HepG2 (cell line): Measurements from ENCODE around the gene NRSN2. TPM values are rescaled to one million over a fixed set of nuclear protein-coding genes. Genes with fewer than 3 reads are reported as not detected.

ENCODE experiments used
- ATAC-seq: fragments of 200-7000 bp; cut with Tn5 transposase; 3 replicates; pipeline ENCODE4 v1.9.1; 2020; ENCODE audit warnings: mild to moderate bottlenecking, moderate library complexity
- BruUV-seq: library from RNA; stranded (reverse); fragments of 400-500 nt; replicated peaks from 2 replicates; lab custom pipeline; 2021; lab: Mats Ljungman, UMichigan
- CTCF ChIA-PET: fragments of 300-600 bp; formaldehyde crosslinking; extraction: SDS; loops from one replicate; lab custom pipeline; 2021; ENCODE audit warnings: low total read pairs, inconsistent platforms, low intra/inter-chr PET ratio; lab: Yijun Ruan, JAX
- POLR2A ChIA-PET: fragments of 350-600 bp; sonication (Branson Sonifier 250); formaldehyde crosslinking; loops from one replicate; lab custom pipeline; 2020; ENCODE audit warnings: antibody characterized with exemption, inconsistent platforms; lab: Yijun Ruan, JAX
- DNase-seq: peaks from one replicate; pipeline ENCODE4 v3.0.0-alpha.2; 2015; ENCODE audit warnings: low spot score
- FAIRE-seq: peaks from 3 replicates; lab custom pipeline; 2011; peaks lifted over from hg19 to GRCh38; lab: Jason Lieb, UNC
- H2AFZ ChIP-seq: one replicate; pipeline ENCODE4 v1.6.1; 2011; ENCODE audit warnings: low read length, inconsistent platforms
- H3K27ac ChIP-seq: fragments of 300-600 bp; 3 replicates; pipeline ENCODE4 v1.8.0; 2011; ENCODE audit warnings: mixed run types, mild to moderate bottlenecking, mixed read lengths, low read length, inconsistent platforms; ENCODE audit not compliant: insufficient read depth; ENCODE audit errors: extremely low read length
- H3K27me3 ChIP-seq, 2 experiments: fragments of 200-600 bp in 1 of 2; 2 replicates in 1 of 2; 3 replicates in 1 of 2; pipeline versions ENCODE4 v1.6.0 to v1.8.0; 2011; ENCODE audit warnings: low read length in 2 of 2, mild to moderate bottlenecking in 2 of 2, moderate library complexity in 2 of 2, inconsistent platforms in 1 of 2; ENCODE audit not compliant: insufficient read depth in 2 of 2, control insufficient read depth in 1 of 2
- H3K36me3 ChIP-seq, 2 experiments: fragments of 200-600 bp in 1 of 2; replicated peaks in 1 of 2; 2 replicates in 1 of 2; 3 replicates in 1 of 2; pipeline versions ENCODE4 v1.5.1 to v1.8.0; 2011; ENCODE audit warnings: low read length in 2 of 2, inconsistent platforms in 1 of 2; ENCODE audit not compliant: insufficient read depth in 2 of 2, control insufficient read depth in 1 of 2
- H3K4me1 ChIP-seq: 2 replicates; pipeline ENCODE4 v1.5.1; 2012; ENCODE audit warnings: low read length, inconsistent platforms; ENCODE audit not compliant: insufficient read depth
- H3K4me2 ChIP-seq: 2 replicates; pipeline ENCODE4 v1.6.0; 2011; ENCODE audit warnings: low read depth, low read length, inconsistent platforms
- H3K4me3 ChIP-seq, 3 experiments: fragments of 200-600 bp in 1 of 3; sonication (generic), shearing (Covaris generic) in 1 of 3; replicated peaks in 1 of 3; 2 replicates each; pipeline ENCODE4 v1.5.1; 2011 to 2016; ENCODE audit warnings: low read length in 3 of 3, inconsistent platforms in 2 of 3, low read depth in 2 of 3, mild to moderate bottlenecking in 2 of 3, control low read depth in 1 of 3, mixed read lengths in 1 of 3; ENCODE audit not compliant: insufficient read depth in 1 of 3
- H3K79me2 ChIP-seq: one replicate; pipeline ENCODE4 v1.6.1; 2011; ENCODE audit warnings: low read length, inconsistent platforms; ENCODE audit not compliant: insufficient read depth
- H3K9ac ChIP-seq: 2 replicates; pipeline ENCODE4 v1.6.0; 2011; ENCODE audit warnings: mild to moderate bottlenecking, low read depth, low read length, inconsistent platforms; ENCODE audit not compliant: insufficient read depth
- H3K9me3 ChIP-seq: 2 replicates; pipeline ENCODE4 v1.5.1; 2012; ENCODE audit warnings: mild to moderate bottlenecking, low read length
- H4K20me1 ChIP-seq: 2 replicates; pipeline ENCODE4 v1.6.0; 2011; ENCODE audit warnings: inconsistent platforms, mild to moderate bottlenecking, low read length, moderate library complexity; ENCODE audit not compliant: insufficient read depth
- HMG20A ChIP-seq: IDR thresholded peaks from 2 replicates; pipeline ENCODE4 v1.6.1; 2016; ENCODE audit warnings: borderline replicate concordance
- TAF15 ChIP-seq: fragments of 200-400 bp; formaldehyde crosslinking; IDR thresholded peaks from one replicate; pipeline ENCODE4 v1.6.1; 2018; ENCODE audit warnings: mild to moderate bottlenecking, low read depth, low read length; ENCODE audit not compliant: poor library complexity, severe bottlenecking
- ZBTB1 ChIP-seq: sonication (generic); formaldehyde crosslinking; IDR thresholded peaks from 2 replicates; pipeline ENCODE4 v1.4.0; 2020; ENCODE audit warnings: missing genetic modification reagents, borderline replicate concordance
- ZBTB40 ChIP-seq, 2 experiments: fragments of 450-650 bp in 1 of 2; sonication (generic) in 1 of 2; formaldehyde crosslinking in 1 of 2; IDR thresholded peaks; 2 replicates each; pipeline versions ENCODE4 v1.6.1 to v1.8.0; 2016 to 2022; ENCODE audit warnings: antibody characterized with exemption in 1 of 2, mild to moderate bottlenecking in 1 of 2, missing genetic modification reagents in 1 of 2
- ZNF746 ChIP-seq: sonication (generic); formaldehyde crosslinking; IDR thresholded peaks from 2 replicates; pipeline ENCODE4 v1.8.0; 2022; ENCODE audit warnings: mild to moderate bottlenecking, missing genetic modification reagents
- WGBS: methylation state at CpG from one replicate; pipeline ENCODE4 v1.1.6; 2017; ENCODE audit warnings: low lambda C conversion rate; 5-methylcytosine and 5-hydroxymethylcytosine counted together
- in situ Hi-C: cut with HindIII; loops from 2 replicates; pipeline ENCODE4 v1.10.0; 2017; ENCODE audit warnings: low pct_unique_long_range_greater_than_20kb; ENCODE audit not compliant: extremely low pct_ligation_motif_present
- intact Hi-C: fragments of 100-400 bp; cut with micrococcal nuclease; formaldehyde crosslinking; loops from one replicate; pipeline ENCODE4 v1.10.0; 2022; ENCODE audit not compliant: unreplicated experiment
- polyA plus RNA-seq, 8 experiments: library from polyadenylated mRNA; depleted of rRNA in 3 of 8; stranded (reverse) in 7 of 8; unstranded in 1 of 8; fragments of >200 nt; fragmentation: Illumina TruSeq in 4 of 8; extraction: Trizol in 4 of 8; gene quantifications; 2 replicates each; pipeline versions ENCODE4 v1.2.1 to v1.2.3, GENCODE V29; 2011 to 2016; ENCODE audit warnings: low read depth in 4 of 8, missing spikeins in 1 of 8, mixed read lengths in 1 of 8; ENCODE audit not compliant: insufficient read depth in 1 of 8
- total RNA-seq, 5 experiments: library from RNA; depleted of rRNA; stranded (reverse); fragments of >200 nt; fragmentation: Illumina TruSeq; extraction: Trizol; gene quantifications; 2 replicates each; pipeline ENCODE4 v1.2.3, GENCODE V29; 2016; ENCODE audit warnings: low read depth in 1 of 5
- TF ChIP-seq, protein P1 (sequence below), 2 experiments: sonication (generic) in 1 of 2; formaldehyde crosslinking in 1 of 2; IDR thresholded peaks; 2 replicates each; pipeline versions ENCODE4 v1.5.1 to v1.6.1; 2011 to 2020; ENCODE audit warnings: borderline replicate concordance in 1 of 2, low read depth in 1 of 2, low read length in 1 of 2, mild to moderate bottlenecking in 1 of 2, missing genetic modification reagents in 1 of 2, moderate library complexity in 1 of 2
- TF ChIP-seq, protein P2 (sequence below): sonication (generic); formaldehyde crosslinking; IDR thresholded peaks from 2 replicates; pipeline ENCODE4 v1.4.0; 2020; ENCODE audit warnings: missing genetic modification reagents

NRSN2 gene
- total and polyA plus RNA-seq, 2 of the 13 experiments (the other 11 are each of a cell fraction or from before 2014, with no cell fraction given) = 32.3 to 49.4 TPM

DNA sequence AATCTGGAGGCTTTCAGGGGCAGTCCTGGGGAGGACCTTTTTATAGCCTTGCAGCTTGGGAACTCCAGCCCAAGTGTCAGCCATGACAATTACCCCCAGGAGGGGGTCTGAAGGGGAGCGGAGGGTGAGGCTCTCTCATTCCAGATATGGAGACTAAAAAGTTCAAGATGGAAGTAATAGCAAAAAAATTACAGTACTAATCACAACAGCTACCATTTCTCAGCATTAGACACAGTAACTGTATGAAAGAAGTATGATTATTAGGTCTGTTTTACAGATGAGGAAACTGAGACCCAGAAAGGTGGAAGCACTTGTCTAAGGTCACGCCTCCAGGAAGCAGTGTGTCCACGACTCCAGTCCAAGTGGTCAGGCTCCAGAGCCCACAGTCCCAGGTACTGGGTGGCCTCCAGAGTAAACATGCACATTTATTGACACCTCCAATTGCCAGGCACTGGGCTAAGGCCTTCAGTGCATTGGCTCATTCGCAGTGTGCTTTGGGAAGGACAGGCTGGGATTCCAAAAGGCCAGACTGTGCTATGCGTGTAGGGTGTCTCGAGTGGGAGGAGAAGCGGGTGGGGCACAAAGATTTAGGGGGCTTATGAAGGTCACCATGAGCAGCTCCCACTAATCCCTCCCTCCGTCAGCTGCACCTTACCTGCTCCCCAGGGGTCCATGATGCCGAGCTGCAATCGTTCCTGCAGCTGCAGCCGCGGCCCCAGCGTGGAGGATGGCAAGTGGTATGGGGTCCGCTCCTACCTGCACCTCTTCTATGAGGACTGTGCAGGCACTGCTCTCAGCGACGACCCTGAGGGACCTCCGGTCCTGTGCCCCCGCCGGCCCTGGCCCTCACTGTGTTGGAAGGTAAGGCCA is 2.3 kb downstream of the NRSN2 start:
- peak overlapping the region in 2 of 3 experiments; percentile 50 to 87; a peak in 2 of 6 replicates for H3K4me3 ChIP-seq
- intact Hi-C loops = no loop called here
- WGBS = 86% methylated on average over 19 of the region's 19 CpGs
- ChIA-PET POLR2A (interaction anchor here (0.5 to 5.9 kb wide), 10 partner anchors 10 to 127 kb away, joined by 4 to 90 read pairs (median 42); partner anchors contain the start of genes RBCK1 and TRIB3), CTCF (interaction anchor here (2.5 kb wide), 1 partner anchor 82 kb away, joined by 8 read pairs; no protein-coding TSS in a partner anchor)
- H3K4me2 ChIP-seq = peak overlapping the region; percentile 93
- peaks cover 36% of the 10 kb centered on the region for H3K4me1 ChIP-seq
- H3K27ac ChIP-seq = peak overlapping the region; percentile 81
- H2AFZ ChIP-seq = no peak overlapping the region
- no peak for FAIRE-seq
- no peaks in the 10 kb centered on the region for H3K9me3 ChIP-seq
- no peak for ATAC-seq
- peaks cover 4 to 21% of the 10 kb centered on the region in 2 experiments; a peak in 4 of 5 replicates for H3K36me3 ChIP-seq
- BruUV-seq = no TSS peak
- in situ Hi-C loops = no loop called here
- no peaks in the 10 kb centered on the region for H3K27me3 ChIP-seq
- peaks cover 10% of the 10 kb centered on the region for H3K79me2 ChIP-seq
- no peaks in the 10 kb centered on the region for H4K20me1 ChIP-seq
- no peak for DNase-seq
- peak overlapping the region; percentile 77; the same call in 1 of the 2 replicates for H3K9ac ChIP-seq
- TF ChIP-seq TAF15 (no peak), HMG20A (peak; percentile 45; the same call in 1 of the 2 replicates), ZNF746 (CRISPR knock-in tag) (no peak; the same call in 1 of the 2 replicates), ZBTB40 (IDR thresholded peaks at IDR 0.05) (no peak), ZBTB40 (CRISPR knock-in tag; IDR thresholded peaks at IDR 0.05) (peak; percentile 80), ZBTB1 (CRISPR knock-in tag) (no peak)
- TF ChIP-seq, protein P1, sequence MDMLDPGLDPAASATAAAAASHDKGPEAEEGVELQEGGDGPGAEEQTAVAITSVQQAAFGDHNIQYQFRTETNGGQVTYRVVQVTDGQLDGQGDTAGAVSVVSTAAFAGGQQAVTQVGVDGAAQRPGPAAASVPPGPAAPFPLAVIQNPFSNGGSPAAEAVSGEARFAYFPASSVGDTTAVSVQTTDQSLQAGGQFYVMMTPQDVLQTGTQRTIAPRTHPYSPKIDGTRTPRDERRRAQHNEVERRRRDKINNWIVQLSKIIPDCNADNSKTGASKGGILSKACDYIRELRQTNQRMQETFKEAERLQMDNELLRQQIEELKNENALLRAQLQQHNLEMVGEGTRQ (IDR thresholded peaks at IDR 0.05; ENCODE audit: low read depth, low read length) = no peak
- TF ChIP-seq, protein P1 (CRISPR knock-in tag; IDR thresholded peaks at IDR 0.05; ENCODE audit: borderline replicate concordance) = no peak
- TF ChIP-seq, protein P2, sequence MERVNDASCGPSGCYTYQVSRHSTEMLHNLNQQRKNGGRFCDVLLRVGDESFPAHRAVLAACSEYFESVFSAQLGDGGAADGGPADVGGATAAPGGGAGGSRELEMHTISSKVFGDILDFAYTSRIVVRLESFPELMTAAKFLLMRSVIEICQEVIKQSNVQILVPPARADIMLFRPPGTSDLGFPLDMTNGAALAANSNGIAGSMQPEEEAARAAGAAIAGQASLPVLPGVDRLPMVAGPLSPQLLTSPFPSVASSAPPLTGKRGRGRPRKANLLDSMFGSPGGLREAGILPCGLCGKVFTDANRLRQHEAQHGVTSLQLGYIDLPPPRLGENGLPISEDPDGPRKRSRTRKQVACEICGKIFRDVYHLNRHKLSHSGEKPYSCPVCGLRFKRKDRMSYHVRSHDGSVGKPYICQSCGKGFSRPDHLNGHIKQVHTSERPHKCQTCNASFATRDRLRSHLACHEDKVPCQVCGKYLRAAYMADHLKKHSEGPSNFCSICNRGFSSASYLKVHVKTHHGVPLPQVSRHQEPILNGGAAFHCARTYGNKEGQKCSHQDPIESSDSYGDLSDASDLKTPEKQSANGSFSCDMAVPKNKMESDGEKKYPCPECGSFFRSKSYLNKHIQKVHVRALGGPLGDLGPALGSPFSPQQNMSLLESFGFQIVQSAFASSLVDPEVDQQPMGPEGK (CRISPR knock-in tag) = peak; percentile 81
